Kidney epithelial cell (primary cell): ENCODE data around the gene FGD5. TPM values are rescaled to one million over a fixed set of nuclear protein-coding genes. Genes with fewer than 3 reads are reported as not detected.

ENCODE experiments used
- DNase-seq: peaks from one replicate; pipeline ENCODE4 v3.0.0-alpha.2; 2010; ENCODE audit warnings: low read depth
- H3K27me3 ChIP-seq: 2 replicates; pipeline ENCODE4 v1.6.0; 2011; ENCODE audit warnings: low read length; ENCODE audit not compliant: control insufficient read depth, insufficient read depth
- H3K36me3 ChIP-seq: 2 replicates; pipeline ENCODE4 v1.5.1; 2011; ENCODE audit warnings: low read length; ENCODE audit not compliant: control insufficient read depth, insufficient read depth
- H3K4me3 ChIP-seq: 2 replicates; pipeline ENCODE4 v1.5.1; 2011; ENCODE audit warnings: low read depth, mild to moderate bottlenecking, control low read depth, low read length
- total RNA-seq: library from RNA; depleted of rRNA; stranded (reverse); fragments of >200 nt; gene quantifications from 2 replicates; pipeline ENCODE4 v1.2.3, GENCODE V29; 2015
- TF ChIP-seq, protein P1 (sequence below): IDR thresholded peaks from 2 replicates; pipeline ENCODE4 v1.5.1; 2011; ENCODE audit warnings: mild to moderate bottlenecking, moderate library complexity, low read length, control low read depth, inconsistent platforms; ENCODE audit not compliant: insufficient read depth, poor library complexity, severe bottlenecking

The FGD5 gene
- total RNA-seq, 1 donor from 2014 or later: 1.4 TPM

DNA sequence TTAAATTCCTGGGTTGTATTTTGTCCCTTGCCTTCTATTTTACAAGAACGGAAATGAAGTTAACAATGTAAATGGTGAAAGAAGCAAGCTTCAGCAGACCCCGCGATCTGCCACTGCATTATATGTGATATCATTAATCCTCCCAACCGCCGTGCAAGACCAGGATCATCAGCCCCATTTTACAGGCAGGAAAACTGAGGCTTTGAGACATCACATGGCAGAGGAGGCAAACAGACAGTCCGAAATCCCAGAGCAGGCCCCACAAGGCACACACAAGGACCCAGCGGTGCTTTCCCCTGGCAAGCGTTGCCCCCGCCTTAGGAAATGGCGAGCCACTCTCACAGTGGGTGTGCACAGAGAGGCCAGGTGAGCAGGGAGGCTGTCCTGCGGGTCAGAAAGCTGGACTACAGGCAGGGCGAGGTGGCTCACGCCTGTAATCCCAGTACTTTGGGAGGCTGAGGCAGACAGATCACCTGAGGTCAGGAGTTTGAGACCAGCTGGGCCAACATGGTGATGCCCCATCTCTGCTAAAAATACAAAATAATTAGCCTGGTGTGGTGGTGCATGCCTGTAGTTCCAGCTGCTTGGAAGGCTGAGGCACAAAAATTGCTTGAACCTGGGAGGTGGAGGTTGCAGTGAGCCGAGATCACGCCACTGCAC lies 16.2 kb downstream of the FGD5 start:
- no peak overlapping the region for H3K4me3 ChIP-seq

DNA sequence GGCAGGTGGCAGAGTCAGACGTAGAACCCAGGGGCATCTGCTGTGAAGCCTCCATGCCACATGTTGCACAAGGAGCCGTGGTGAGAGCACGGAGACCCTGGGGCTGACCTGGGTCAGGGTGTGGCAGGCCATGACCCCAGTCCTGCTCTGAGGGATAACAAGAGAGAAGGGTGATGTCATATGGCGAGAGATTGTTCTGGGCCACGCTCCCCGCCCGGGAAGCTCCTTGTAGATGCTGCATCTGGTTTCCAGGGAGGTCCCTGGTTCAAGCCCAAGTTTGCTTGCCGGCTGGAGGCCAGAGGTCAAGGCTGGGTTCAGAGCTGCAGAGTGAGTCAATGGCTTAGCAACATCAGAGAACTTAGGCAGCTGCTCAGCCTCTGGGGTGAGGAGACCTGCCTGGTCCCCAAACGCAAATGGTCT lies 17.3 kb downstream of the FGD5 start:
- TF ChIP-seq, protein P1, sequence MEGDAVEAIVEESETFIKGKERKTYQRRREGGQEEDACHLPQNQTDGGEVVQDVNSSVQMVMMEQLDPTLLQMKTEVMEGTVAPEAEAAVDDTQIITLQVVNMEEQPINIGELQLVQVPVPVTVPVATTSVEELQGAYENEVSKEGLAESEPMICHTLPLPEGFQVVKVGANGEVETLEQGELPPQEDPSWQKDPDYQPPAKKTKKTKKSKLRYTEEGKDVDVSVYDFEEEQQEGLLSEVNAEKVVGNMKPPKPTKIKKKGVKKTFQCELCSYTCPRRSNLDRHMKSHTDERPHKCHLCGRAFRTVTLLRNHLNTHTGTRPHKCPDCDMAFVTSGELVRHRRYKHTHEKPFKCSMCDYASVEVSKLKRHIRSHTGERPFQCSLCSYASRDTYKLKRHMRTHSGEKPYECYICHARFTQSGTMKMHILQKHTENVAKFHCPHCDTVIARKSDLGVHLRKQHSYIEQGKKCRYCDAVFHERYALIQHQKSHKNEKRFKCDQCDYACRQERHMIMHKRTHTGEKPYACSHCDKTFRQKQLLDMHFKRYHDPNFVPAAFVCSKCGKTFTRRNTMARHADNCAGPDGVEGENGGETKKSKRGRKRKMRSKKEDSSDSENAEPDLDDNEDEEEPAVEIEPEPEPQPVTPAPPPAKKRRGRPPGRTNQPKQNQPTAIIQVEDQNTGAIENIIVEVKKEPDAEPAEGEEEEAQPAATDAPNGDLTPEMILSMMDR: no peak
- Histone ChIP-seq H3K27me3 (peaks cover 9% of the 10 kb centered on the region), H3K36me3 (no peaks in the 10 kb centered on the region), H3K4me3 (no peak overlapping the region)
- no peak for DNase-seq

More for the DNA sequence above, 16.2 kb downstream of the FGD5 start:
- no peak for DNase-seq
- TF ChIP-seq, protein P1: no peak
- Histone ChIP-seq H3K36me3 (no peaks in the 10 kb centered on the region), H3K27me3 (peaks cover 9% of the 10 kb centered on the region)

DNA sequence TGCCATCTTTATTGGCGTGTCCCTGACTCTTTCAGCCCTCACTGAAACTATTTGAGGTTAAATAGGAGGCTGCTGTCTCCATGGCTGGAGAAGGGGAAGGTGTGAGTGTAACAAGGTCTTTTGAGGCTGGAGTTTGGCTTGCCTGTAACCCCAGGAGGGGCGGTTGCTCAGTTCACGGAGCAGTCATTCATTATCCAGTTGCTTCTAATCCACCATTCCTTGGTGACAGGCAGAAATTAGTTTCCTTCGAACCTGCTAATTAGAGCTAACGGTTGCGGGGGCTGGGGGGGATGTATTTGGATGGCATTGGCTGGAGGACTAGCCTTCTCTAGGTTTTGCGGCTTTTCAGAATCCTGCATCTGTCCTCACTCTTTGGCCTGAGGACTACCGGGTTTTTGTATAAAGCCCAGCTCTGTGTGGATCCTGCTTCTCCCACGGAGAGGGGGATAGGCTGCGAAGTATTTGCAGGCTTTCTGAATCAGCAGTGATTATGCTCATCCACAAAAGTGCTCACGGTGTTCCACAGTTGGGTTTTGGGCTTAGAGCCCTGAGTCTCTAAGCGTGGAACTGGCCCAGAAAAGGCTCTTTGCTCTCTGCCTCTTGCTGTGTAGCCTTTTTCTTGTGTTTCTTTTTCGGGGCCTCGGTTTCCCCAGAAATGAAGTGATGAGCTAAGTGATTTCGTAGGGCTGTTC lies 18.6 kb downstream of the FGD5 start:
- Histone ChIP-seq H3K36me3 (no peaks in the 10 kb centered on the region), H3K4me3 (no peak overlapping the region), H3K27me3 (peaks cover 7% of the 10 kb centered on the region)
- no peak for DNase-seq
- TF ChIP-seq, protein P1: no peak

DNA sequence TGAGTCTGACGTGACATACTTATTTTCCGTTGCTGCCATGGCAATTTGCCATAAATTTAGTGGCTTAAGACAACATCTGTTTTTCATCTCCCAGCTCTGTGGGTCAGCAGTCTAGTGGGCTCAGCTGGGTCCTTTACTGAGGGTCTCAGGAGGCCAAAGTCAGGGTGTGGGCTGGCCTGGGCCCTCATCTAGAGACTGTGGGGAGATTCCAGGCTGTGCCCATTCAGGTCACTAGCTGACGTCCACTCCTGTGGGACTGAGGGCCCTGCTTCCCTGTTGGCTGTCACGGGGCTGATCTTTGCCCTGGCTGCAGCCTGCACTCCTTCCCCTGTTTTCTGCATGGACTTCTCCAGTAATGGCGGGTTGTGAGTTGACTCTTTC lies 19.1 kb downstream of the FGD5 start:
- peaks cover 7% of the 10 kb centered on the region for H3K27me3 ChIP-seq
- DNase-seq: no peak
- no peaks in the 10 kb centered on the region for H3K36me3 ChIP-seq
- TF ChIP-seq, protein P1: no peak
- H3K4me3 ChIP-seq: no peak overlapping the region

DNA sequence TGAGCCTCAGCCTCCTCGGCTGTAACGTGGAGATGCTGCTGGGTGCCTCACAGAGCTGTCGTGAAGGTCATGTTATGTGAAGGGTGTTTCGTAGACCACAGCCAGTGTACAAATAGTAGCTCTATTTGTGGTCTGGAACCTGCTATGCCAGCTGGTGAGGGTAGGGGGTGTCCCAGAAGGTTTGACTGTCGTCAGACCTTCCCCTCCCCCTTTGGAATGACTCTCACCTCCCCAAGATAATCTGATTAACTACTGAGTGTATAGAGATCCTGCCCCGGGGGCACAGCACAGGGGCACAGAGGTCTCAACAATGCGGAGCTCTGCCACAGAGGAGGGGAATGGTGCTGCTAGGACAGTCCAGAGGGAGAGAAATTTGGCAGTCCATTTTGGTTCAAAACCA lies 20.5 kb downstream of the FGD5 start:
- DNase-seq: no peak
- Histone ChIP-seq H3K27me3 (peaks cover 5% of the 10 kb centered on the region), H3K36me3 (no peaks in the 10 kb centered on the region), H3K4me3 (no peak overlapping the region)
- TF ChIP-seq, protein P1: no peak
